Inflammatory macrophage treated with lipopolysaccharide for 1 hour (primary cell): ENCODE measurements around the gene TGM5.
"Not testable (repeated sequence)": the region's sequence is repeated elsewhere in the genome, so short reads cannot be mapped to it uniquely, and the experiment has no call there.

Experiments
- DNase-seq, 2 donors: peaks; one replicate each; pipeline ENCODE4 v3.0.0-alpha.2; 2020 to 2022

TGM5 gene

DNA sequence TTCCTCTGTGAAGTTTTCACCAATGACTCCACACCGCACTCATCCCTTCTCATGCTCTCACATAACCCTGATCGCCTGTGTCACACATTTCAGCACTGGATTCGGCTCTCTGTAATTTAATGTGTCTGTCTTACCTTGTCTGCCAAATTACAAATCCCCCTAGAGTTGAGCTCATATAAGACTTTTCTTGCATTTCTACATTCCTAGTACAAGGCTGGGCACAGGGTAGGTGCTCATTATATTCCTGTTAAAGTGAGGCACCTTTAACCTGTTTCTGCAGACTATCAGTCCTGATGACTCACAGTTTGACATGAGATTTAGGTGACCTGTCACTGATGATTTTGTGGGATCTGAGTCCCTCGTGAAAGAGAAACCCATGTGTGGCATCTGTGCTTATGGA lies 22.6 kb downstream of the TGM5 start:
- DNase-seq, result no peak

GRCh38 chr15:43243020-43243645 lies 23.6 kb downstream of the TGM5 start:
- DNase-seq, result no peak

- DNase-seq, result no peak
These were observed 24.1 kb downstream of the TGM5 start for GRCh38 chr15:43242616-43243015.

DNA sequence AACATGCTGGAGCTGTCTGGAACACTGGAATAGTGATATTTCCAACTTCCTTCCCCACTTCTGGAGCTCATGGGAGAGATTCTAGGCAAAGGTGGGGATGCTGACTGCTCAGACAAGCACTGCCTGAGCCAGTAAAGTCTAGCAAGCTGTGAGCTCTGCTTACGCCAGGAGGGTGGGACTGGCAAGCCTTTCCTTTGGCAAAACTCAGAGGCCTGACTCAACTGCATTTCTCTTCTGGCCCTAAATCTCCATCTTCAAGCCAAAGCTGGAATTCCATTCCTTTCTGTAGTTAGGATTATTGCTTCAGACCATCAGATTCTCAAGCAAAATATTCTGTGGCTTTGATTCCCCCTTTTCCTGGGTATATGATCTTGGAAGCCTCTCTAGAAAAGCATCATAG lies 25.6 kb downstream of the TGM5 start:
- DNase-seq, result no peak

DNA sequence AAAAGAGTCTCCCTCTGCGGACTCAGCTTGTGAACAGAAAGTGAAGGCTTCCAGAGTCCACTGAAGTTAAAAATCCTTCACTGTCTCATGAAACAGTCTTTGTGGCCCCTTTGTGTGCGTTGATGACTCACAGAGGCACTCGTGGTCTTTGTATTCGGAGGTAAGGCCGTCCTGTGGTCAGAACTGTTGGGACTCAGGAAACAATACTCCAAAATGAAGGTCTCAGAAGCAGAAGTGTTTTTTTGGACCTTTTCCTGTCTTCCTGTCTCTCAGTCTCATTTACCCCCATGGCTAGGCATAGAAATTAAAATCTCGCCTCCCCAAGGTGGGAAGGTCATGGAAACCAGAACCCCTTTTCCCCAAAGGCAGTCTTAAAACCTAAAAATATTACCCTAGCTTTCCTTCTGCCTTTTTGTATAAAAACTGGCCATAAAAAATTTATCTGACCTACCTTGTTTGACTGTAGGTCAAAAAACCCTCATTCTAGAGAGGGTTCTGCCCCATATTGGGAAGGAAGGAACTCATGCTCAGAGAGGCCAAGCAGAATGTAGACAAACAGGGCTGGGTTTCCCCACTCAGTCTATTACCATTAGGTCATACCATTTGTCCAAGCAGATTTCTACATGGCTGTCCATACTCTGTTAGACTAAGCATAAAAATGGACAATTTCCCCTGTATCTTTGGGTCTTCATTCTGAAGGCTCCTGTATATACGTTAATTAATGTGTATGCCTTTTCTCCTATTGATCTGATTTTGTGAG lies 26.8 kb downstream of the TGM5 start:
- DNase-seq, result peak; percentile 16 to 25

DNA sequence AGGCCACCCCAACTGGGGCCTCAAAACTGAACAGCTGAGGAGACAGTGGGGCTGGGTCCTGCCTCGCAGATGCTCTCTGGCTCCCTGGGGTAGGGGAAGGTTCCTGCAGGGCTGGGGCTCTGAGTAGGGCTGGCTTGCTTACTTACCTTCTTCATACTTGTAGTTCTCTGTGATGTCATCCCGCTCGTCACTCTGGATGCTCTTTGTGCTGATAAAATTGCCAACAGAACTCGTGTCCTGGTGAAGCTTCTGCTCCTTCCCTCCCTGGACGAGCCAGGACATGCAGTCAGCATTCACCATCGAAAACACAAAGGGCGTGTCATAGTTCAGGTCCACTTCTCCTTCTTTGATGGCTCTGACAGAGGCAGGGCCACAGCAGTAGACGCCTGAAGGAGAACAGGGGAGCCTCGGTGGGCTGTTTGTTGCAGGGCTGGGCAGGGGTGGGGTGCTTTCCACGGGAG lies 28.0 kb downstream of the TGM5 start:
- DNase-seq, result peak in 1 of 2 donors; percentile 11

DNA sequence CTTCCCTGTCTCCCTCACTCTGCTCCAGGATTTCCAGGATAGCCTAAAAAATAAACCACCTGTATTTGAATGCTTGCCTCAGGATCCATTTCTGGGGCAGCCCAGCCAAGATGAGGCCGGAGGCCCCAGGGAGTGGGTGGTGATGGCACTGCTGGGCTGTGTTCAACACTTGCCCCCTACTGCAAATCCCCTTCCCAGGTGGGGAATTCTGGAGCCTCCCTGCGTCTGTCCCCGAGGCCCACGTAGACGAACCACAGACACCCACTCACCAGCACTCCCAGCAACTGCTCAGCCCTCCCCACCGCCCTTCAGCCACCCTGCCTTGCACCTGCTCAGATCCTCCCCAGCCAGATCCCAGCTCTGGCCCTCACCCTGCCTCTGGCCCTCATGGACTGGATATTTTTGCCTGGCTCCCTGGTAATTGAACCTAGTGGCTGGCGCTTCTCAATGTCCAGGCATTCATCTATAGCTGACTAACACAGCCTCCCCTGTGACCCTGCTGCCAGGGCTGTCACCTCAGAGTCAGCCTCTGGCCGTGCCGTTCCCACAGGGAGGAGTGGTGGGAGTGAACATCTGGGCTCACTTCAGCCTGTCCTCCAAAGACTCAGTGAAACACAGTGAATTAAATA lies 28.8 kb downstream of the TGM5 start:
- DNase-seq, result no peak

GRCh38 chr15:43235536-43235935 lies 31.2 kb downstream of the TGM5 start:
- no peak for DNase-seq

DNA sequence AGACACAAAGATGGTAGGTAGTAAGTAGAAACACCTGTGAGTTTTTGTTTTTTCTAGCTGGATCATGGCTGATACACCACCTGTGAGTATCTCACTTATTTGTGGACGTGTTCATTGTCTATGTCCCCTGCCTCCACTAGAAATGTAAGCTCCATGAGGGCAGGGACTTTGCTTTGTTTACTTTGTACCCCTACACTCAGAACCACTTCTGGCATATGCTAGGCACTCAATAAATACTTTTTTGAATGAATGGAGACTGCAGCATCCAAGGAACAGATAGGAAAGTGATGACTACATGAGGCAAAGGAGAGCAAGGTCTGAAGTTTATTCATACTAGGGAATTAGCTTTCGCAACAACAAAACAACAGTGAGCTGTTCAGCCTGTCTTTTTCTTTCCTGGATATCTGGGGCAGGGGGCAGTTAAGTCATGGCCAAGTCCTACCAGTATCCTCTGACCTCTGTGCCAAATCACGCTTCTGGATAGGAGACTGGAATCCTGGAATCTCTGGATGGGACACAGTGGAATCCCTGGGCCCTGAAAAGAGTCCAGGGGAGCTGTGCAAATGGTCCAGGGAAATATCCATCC lies 34.3 kb downstream of the TGM5 start:
- DNase-seq, result no peak

DNA sequence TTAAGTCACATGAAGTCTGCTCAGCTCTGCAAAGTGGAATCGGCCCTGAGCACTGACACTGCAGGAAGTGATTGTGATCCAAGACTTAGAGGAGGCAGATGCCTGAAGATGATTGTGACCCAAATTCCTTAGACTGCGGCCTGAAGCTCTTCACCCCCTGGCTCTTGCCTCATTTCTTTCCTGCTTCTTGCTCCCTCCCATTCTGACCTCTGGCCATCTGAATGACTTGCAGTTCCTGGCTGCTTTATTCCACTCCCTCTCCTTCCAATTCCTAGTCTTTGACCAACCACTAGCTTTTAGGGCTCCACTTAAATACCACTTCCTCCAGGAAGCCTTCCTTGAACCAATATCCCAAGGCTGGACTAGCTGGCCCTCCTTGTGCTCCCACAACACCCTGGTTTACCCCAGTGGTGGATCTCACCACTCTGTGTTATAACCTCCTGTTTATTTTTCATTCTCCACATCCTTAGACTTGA lies 36.0 kb downstream of the TGM5 start:
- DNase-seq, result no peak

GRCh38 chr15:43229977-43230376 lies 36.8 kb downstream of the TGM5 start:
- DNase-seq, result no peak

DNA sequence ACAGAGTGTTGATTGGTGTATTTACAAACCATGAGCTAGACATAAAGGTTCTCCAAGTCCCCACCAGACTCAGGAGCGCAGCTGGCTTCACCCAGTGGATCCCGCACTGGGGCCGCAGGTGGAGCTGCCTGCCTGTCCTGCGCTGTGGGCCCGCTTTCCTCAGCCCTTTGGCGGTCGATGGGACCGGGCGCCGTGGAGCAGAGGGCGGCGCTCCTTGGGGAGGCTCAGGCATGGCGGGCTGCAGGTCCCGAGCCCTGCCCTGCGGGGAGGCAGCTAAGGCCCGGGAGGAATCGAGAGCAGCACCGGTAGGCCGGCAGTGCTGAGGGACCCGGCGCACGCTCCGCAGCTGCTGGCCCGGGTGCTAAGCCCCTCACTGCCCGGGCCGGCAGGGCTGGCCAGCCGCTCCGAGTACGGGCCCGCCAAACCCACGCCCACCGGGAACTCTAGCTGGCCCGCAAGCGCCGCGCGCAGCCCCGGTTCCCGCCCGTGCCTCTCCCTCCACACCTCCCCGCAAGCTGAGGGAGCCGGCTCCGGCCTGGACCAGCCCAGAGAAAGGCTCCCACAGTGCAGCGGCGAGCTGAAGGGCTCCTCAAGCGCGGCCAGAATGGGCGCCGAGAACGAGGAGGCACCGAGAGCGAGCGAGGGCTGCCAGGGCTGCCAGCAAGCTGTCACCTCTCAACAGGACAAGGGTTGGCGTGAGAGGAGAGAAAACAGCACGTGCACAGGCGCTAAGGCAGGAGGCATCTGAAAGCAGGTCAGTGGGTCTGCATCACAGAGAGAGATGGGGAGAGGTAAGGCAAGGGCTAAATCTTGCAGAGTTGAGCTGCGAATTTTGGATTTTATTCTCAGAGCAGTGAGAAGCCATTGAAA lies 40.1 kb downstream of the TGM5 start:
- no peak for DNase-seq

DNA sequence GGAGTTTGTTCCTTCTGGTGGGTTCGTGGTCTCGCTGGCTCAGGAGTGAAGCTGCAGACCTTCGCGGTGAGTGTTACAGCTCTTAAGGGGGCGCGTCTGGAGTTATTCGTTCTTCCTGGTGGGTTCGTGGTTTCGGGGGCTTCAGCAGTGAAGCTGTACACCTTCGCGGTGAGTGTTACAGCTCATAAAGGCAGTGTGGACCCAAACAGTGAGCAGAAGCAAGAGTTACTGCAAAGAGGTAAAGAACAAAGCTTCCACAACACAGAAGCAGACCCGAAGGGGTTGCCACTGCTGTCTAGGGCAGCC lies 40.8 kb downstream of the TGM5 start:
- DNase-seq, result not testable (repeated sequence)

DNA sequence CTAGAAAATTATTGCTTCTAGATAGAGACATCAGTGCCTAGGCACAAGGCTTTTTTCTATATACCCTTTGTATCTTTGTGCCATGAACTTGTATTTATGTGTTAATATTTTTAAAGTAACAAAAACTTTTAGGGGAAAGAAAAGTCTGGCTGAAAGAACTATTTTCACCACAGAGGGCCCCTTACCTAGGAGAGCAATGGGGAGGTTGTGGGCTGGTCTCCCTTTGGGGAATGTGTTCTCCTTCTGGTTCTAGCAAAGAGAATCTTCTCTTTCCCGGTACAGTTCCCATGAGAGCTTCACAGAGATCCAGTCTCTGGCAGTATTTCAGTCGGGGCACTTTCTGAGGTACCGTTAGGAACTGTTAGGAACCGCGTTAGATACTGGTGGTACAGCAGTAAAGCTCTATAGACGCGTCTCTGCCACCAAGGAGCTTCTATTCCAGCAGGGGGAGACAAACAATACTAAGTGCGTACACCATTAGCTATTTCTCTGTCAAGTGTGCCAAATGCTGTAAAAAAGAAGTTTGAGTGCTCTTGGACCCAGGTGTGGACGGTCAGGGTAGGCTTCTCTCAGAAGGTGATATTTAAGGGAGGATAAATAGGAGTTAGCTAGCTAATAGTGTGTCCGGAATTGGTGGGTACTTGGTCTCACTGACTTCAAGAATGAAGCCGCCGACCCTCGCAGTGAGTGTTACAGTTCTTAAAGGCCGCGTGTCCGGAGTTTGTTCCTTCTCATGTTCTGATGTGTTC lies 41.4 kb downstream of the TGM5 start:
- peak; percentile 46 to 83 for DNase-seq

DNA sequence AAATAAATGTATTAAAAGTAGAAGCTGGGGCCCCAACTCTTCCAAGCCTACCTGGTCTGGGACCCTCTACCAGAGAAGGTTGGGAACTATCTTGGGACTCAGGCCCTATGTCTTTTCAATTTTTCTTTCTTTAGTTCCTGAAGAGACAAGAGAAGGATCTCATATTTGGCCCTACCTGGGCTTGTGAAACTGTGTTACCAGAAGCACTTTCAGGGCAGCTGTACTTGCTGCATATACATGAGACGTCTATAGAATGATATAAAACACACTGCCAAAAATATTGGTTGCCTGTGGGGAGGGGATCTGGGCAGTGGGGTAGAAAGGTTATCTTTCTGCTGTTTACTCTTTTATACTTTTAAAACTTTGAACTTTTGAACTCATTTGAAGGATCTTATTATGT lies 45.3 kb downstream of the TGM5 start:
- DNase-seq, result no peak

GRCh38 chr15:43220991-43221403 lies 45.7 kb downstream of the TGM5 start, which contains the start of gene EPB42:
TSS of gene EPB42 (minus strand) at chr15:43221018. CDS start at chr15:43220825, 193 bp downstream.
- DNase-seq, result no peak

GRCh38 chr15:43219929-43220928 lies 46.5 kb downstream of the TGM5 start:
- DNase-seq, result no peak

DNA sequence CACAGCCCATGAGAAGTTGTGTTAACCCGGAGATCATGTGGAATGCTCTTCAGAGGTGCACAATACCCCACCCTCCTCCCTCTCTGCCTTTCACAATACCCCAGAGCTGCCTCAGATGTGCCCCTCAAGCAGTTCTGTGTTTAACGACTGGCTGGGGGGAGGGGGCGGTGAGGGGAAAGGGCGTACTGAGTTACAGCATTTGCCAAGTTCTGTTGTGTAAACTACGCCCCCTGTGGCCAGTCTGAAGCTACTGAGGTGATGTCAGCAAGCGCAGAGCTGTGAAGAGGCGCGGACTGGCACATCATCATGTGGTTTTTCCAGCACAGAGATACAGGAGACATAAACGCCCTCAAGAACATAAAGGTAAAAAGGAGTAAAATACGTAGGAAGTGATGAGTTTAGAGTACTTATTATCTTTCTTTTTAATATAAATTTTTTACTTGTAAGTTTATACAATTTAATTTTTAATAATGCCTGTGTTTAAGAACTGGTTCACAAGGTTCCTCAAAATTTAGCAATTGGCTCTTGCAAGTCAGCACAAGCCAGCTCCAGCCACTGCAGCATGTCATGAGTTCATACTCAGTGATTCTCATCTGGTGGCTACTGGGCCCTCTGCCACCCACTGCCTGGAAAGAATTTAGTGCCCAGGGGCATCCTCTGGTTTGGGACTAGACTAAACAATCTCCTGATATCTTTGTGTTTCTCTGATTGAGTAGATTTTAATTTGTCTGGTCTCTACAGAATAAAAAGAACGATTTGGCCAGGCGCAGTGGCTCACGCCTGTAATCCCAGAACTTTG lies 47.6 kb downstream of the TGM5 start:
- DNase-seq, result peak; percentile 7 to 16

DNA sequence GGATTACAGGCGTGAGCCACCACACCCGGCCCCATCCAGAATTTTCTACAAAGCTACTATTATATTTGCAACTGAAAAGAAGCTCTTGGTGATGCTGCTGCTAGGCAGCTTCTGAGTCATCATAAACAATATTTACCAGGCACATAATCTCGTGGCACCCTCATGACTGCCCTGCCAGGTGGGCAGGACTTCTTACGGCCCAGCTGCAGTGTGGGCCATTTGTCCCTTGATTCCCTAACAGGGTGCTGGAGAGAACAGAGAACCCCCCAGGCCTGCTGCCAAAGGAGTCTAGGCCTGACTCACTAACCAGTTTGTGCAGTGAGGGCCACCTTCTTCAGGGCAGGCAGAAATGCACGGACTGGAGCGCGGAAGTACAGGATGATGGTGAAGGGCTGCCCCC lies 50.8 kb downstream of the TGM5 start:
- DNase-seq, result no peak
